H9 (cell line): ENCODE measurements around the gene ANKMY1. TPM values are rescaled to one million over a fixed set of nuclear protein-coding genes. Genes with fewer than 3 reads are reported as not detected.

ENCODE experiments used
- DNase-seq: peaks from one replicate; pipeline ENCODE4 v3.0.0-alpha.2; 2017
- H2AFZ ChIP-seq: one replicate; pipeline ENCODE4 v1.6.1; 2013; ENCODE audit warnings: mild to moderate bottlenecking, low read length, control low read depth, moderate library complexity
- H2AK5ac ChIP-seq: 2 replicates; pipeline ENCODE4 v1.6.1; 2013; ENCODE audit warnings: low read length, control low read depth, mixed read lengths; ENCODE audit not compliant: insufficient read length
- H2BK120ac ChIP-seq: one replicate; pipeline ENCODE4 v1.6.1; 2013; ENCODE audit warnings: low read depth, mild to moderate bottlenecking, low read length, control low read depth, inconsistent platforms; ENCODE audit not compliant: poor library complexity, severe bottlenecking
- H2BK12ac ChIP-seq: 2 replicates; pipeline ENCODE4 v1.6.1; 2013; ENCODE audit warnings: low read length, control low read depth, mixed read lengths, low read depth; ENCODE audit not compliant: insufficient read length
- H2BK15ac ChIP-seq: 2 replicates; pipeline ENCODE4 v1.6.1; 2013; ENCODE audit warnings: low read depth, low read length, control low read depth
- H2BK20ac ChIP-seq: one replicate; pipeline ENCODE4 v1.6.1; 2013; ENCODE audit warnings: low read depth, mild to moderate bottlenecking, low read length, control low read depth, inconsistent platforms; ENCODE audit not compliant: poor library complexity, severe bottlenecking
- H2BK5ac ChIP-seq: 2 replicates; pipeline ENCODE4 v1.6.1; 2013; ENCODE audit warnings: low read length, control low read depth, mixed read lengths; ENCODE audit not compliant: insufficient read length
- H3K14ac ChIP-seq: 2 replicates; pipeline ENCODE4 v1.6.1; 2013; ENCODE audit warnings: low read length, control low read depth; ENCODE audit not compliant: insufficient read depth
- H3K18ac ChIP-seq: 2 replicates; pipeline ENCODE4 v1.6.1; 2013; ENCODE audit warnings: low read depth, mild to moderate bottlenecking, mixed read lengths, low read length, control low read depth; ENCODE audit not compliant: insufficient read length
- H3K23ac ChIP-seq: 2 replicates; pipeline ENCODE4 v1.6.1; 2013; ENCODE audit warnings: low read length, control low read depth, mixed read lengths, low read depth; ENCODE audit not compliant: insufficient read length
- H3K23me2 ChIP-seq: 2 replicates; pipeline ENCODE4 v1.6.1; 2013; ENCODE audit warnings: low read depth, mild to moderate bottlenecking, mixed read lengths, low read length, control low read depth; ENCODE audit not compliant: insufficient read length, poor library complexity, severe bottlenecking
- H3K27ac ChIP-seq: 2 replicates; pipeline ENCODE4 v1.5.1; 2013; ENCODE audit warnings: low read length, control low read depth, mixed read lengths, low read depth; ENCODE audit not compliant: insufficient read length
- H3K27me3 ChIP-seq: 2 replicates; pipeline ENCODE4 v1.6.1; 2013; ENCODE audit warnings: low read length, control low read depth, inconsistent platforms; ENCODE audit not compliant: insufficient read depth
- H3K4ac ChIP-seq: 2 replicates; pipeline ENCODE4 v1.6.1; 2013; ENCODE audit warnings: low read depth, mild to moderate bottlenecking, control low read depth, inconsistent platforms, low read length, moderate library complexity
- H3K4me1 ChIP-seq: 2 replicates; pipeline ENCODE4 v1.6.1; 2013; ENCODE audit warnings: low read length, control low read depth, inconsistent platforms; ENCODE audit not compliant: insufficient read depth
- H3K4me2 ChIP-seq: 2 replicates; pipeline ENCODE4 v1.6.1; 2013; ENCODE audit warnings: low read length, control low read depth, mixed read lengths; ENCODE audit not compliant: insufficient read length, insufficient read depth
- H3K56ac ChIP-seq: 2 replicates; pipeline ENCODE4 v1.6.1; 2013; ENCODE audit warnings: low read depth, mild to moderate bottlenecking, mixed read lengths, low read length, control low read depth; ENCODE audit not compliant: insufficient read length
- H3K79me1 ChIP-seq: 2 replicates; pipeline ENCODE4 v1.6.1; 2013; ENCODE audit warnings: low read depth, mild to moderate bottlenecking, moderate library complexity, low read length, control low read depth, inconsistent platforms; ENCODE audit not compliant: insufficient read depth, poor library complexity, severe bottlenecking
- H3K79me2 ChIP-seq: 2 replicates; pipeline ENCODE4 v1.6.1; 2013; ENCODE audit warnings: low read length, control low read depth, inconsistent platforms; ENCODE audit not compliant: insufficient read depth
- H3K9ac ChIP-seq: 2 replicates; pipeline ENCODE4 v1.6.1; 2013; ENCODE audit warnings: low read length, control low read depth, mixed read lengths; ENCODE audit not compliant: insufficient read length; ENCODE audit errors: extremely low read depth
- H3K9me3 ChIP-seq: one replicate; pipeline ENCODE4 v1.6.1; 2013; ENCODE audit warnings: low read depth, low read length, inconsistent platforms; ENCODE audit not compliant: control insufficient read depth
- H3T11ph ChIP-seq: one replicate; pipeline ENCODE4 v1.6.1; 2013; ENCODE audit warnings: mild to moderate bottlenecking, low read length, control low read depth, inconsistent platforms
- H4K20me1 ChIP-seq: one replicate; pipeline ENCODE4 v1.6.1; 2013; ENCODE audit not compliant: control insufficient read depth, insufficient read length, insufficient read depth
- H4K5ac ChIP-seq: 2 replicates; pipeline ENCODE4 v1.6.1; 2013; ENCODE audit warnings: low read depth, mild to moderate bottlenecking, mixed read lengths, low read length, control low read depth; ENCODE audit not compliant: insufficient read length
- H4K8ac ChIP-seq: replicated peaks from 2 replicates; pipeline ENCODE4 v1.6.1; 2013; ENCODE audit warnings: low read length, control low read depth, mixed read lengths, low read depth; ENCODE audit not compliant: insufficient read length
- H4K91ac ChIP-seq: 2 replicates; pipeline ENCODE4 v1.6.1; 2013; ENCODE audit warnings: low read depth, mild to moderate bottlenecking, moderate library complexity, mixed read lengths, low read length, control low read depth; ENCODE audit not compliant: insufficient read length
- H3K27ac Mint-ChIP-seq, 3 experiments: 2 replicates in 2 of 3; 3 replicates in 1 of 3; pipeline ENCODE4 v1.8.0; 2020 to 2021; ENCODE audit warnings: mixed read lengths in 3 of 3, mild to moderate bottlenecking in 1 of 3, moderate library complexity in 1 of 3
- H3K27me3 Mint-ChIP-seq: 2 replicates; pipeline ENCODE4 v1.8.0; 2021; ENCODE audit warnings: low read depth, mild to moderate bottlenecking, moderate library complexity, mixed read lengths
- H3K36me3 Mint-ChIP-seq, 3 experiments: 2 replicates in 2 of 3; 3 replicates in 1 of 3; pipeline ENCODE4 v1.8.0; 2020 to 2021; ENCODE audit warnings: low read depth in 3 of 3, mixed read lengths in 3 of 3; ENCODE audit not compliant: insufficient read depth in 1 of 3
- H3K4me1 Mint-ChIP-seq, 2 experiments: 2 replicates each; pipeline ENCODE4 v1.8.0; 2020; ENCODE audit warnings: mixed read lengths in 2 of 2
- H3K4me3 Mint-ChIP-seq, 2 experiments: 2 replicates in 1 of 2; 3 replicates in 1 of 2; pipeline ENCODE4 v1.8.0; 2020 to 2021; ENCODE audit warnings: mild to moderate bottlenecking in 2 of 2, mixed read lengths in 2 of 2, moderate library complexity in 1 of 2
- H3K9me3 Mint-ChIP-seq, 2 experiments: 2 replicates in 1 of 2; 3 replicates in 1 of 2; pipeline ENCODE4 v1.8.0; 2020; ENCODE audit warnings: mild to moderate bottlenecking in 2 of 2, mixed read lengths in 2 of 2, moderate library complexity in 1 of 2
- WGBS: extraction: QIAGEN DNeasy Blood & Tissue Kit; methylation state at CpG from one replicate; pipeline ENCODE4 v1.1.7; 2013; ENCODE audit warnings: missing lambda C conversion rate, low lambda C conversion rate, mixed read lengths; ENCODE audit not compliant: insufficient read length; ENCODE audit errors: extremely low coverage; 5-methylcytosine and 5-hydroxymethylcytosine counted together
- total RNA-seq: library from RNA; stranded (reverse); gene quantifications from 2 replicates; pipeline ENCODE4 v1.2.1, GENCODE V29; 2021
- TF ChIP-seq, protein P1 (sequence below): fragments of 200-600 bp; sonication (generic); conservative IDR thresholded peaks from 3 replicates; pipeline ENCODE4 v1.8.0; 2021; ENCODE audit warnings: antibody characterized with exemption, mild to moderate bottlenecking

Gene ANKMY1
- total RNA-seq, 1 experiment from 2014 or later, result 13.7 TPM

- H2BK5ac ChIP-seq, result no peak overlapping the region
- peaks cover 65 to 74% (median 73%) of the 10 kb centered on the region in 3 experiments for H3K36me3 Mint-ChIP-seq
- H2AK5ac ChIP-seq, result no peak overlapping the region
- H3K23me2 ChIP-seq, result no peaks in the 10 kb centered on the region
- no peak overlapping the region for H3K4ac ChIP-seq
- no peak for DNase-seq
- no CpG with 5 or more reads among the region's 8 CpGs for WGBS
- no peak overlapping the region for H2BK20ac ChIP-seq
- H4K91ac ChIP-seq, result no peak overlapping the region
- H3K4me3 Mint-ChIP-seq, result no peak overlapping the region
- H3K9ac ChIP-seq, result no peak overlapping the region
- no peak overlapping the region for H2BK15ac ChIP-seq
- no peak overlapping the region for H3K27ac Mint-ChIP-seq
- H2BK12ac ChIP-seq, result no peak overlapping the region
- no peaks in the 10 kb centered on the region for H3K79me1 ChIP-seq
- peaks cover 2% of the 10 kb centered on the region; the same call in 1 of the 2 replicates for H3K4me1 ChIP-seq
- H4K8ac ChIP-seq, result no peak overlapping the region
- H3K27ac ChIP-seq, result no peak overlapping the region
- H3K9me3 ChIP-seq, result peaks cover 25% of the 10 kb centered on the region
- no peaks in the 10 kb centered on the region for H3K79me2 ChIP-seq
- peaks cover 65% of the 10 kb centered on the region in 2 experiments for H3K9me3 Mint-ChIP-seq
- no peak overlapping the region for H3T11ph ChIP-seq
- H3K27me3 ChIP-seq, result no peaks in the 10 kb centered on the region
- no peak overlapping the region for H3K4me2 ChIP-seq
- 0 out of 4 replicates have a peak, but pooled peaks cover 0 to 3% of the 10 kb centered on the region in 2 experiments for H3K4me1 Mint-ChIP-seq
- no peak overlapping the region for H2AFZ ChIP-seq
- peaks cover 2% of the 10 kb centered on the region for H3K27me3 Mint-ChIP-seq
- TF ChIP-seq, protein P1, sequence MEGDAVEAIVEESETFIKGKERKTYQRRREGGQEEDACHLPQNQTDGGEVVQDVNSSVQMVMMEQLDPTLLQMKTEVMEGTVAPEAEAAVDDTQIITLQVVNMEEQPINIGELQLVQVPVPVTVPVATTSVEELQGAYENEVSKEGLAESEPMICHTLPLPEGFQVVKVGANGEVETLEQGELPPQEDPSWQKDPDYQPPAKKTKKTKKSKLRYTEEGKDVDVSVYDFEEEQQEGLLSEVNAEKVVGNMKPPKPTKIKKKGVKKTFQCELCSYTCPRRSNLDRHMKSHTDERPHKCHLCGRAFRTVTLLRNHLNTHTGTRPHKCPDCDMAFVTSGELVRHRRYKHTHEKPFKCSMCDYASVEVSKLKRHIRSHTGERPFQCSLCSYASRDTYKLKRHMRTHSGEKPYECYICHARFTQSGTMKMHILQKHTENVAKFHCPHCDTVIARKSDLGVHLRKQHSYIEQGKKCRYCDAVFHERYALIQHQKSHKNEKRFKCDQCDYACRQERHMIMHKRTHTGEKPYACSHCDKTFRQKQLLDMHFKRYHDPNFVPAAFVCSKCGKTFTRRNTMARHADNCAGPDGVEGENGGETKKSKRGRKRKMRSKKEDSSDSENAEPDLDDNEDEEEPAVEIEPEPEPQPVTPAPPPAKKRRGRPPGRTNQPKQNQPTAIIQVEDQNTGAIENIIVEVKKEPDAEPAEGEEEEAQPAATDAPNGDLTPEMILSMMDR, result no peak
- no peak overlapping the region for H3K18ac ChIP-seq
- no peak overlapping the region for H4K5ac ChIP-seq
- no peak overlapping the region for H3K23ac ChIP-seq
- H4K20me1 ChIP-seq, result peaks cover 4% of the 10 kb centered on the region
- H3K14ac ChIP-seq, result no peak overlapping the region
- H3K56ac ChIP-seq, result no peak overlapping the region
- H2BK120ac ChIP-seq, result no peak overlapping the region
These were observed 32.6 kb downstream of the ANKMY1 start for GRCh38 chr2:240524963-240525718.
